ENCODE measurements around the gene HSD17B2. TPM values are rescaled to one million over a fixed set of nuclear protein-coding genes. Genes with fewer than 3 reads are reported as not detected.
A peak's percentile ranks its signal among the peaks of the same experiment; 100 is the strongest.

Gene HSD17B2
- total and polyA plus RNA-seq, 2 donors from 2014 or later = 0.79 to 1.8 TPM

- no peak for FAIRE-seq
- intact Hi-C loops (cut with DNase I) = no loop called here
Measured at GRCh38 chr16:82082097-82082496, 47.0 kb downstream of the HSD17B2 start.

GRCh38 chr16:82082543-82083244 lies 47.6 kb downstream of the HSD17B2 start:
- no peak for FAIRE-seq

More at GRCh38 chr16:82082097-82082496, 47.0 kb downstream of the HSD17B2 start:
- Histone ChIP-seq H3K4me3 (ENCODE audit: low read length in 3 of 3) (no peak overlapping the region), H3K9ac (ENCODE audit: low read length in 3 of 3) (no peak overlapping the region), H3K36me3 (ENCODE audit: control insufficient read depth in 2 of 3, insufficient read depth in 3 of 3, low read length in 3 of 3) (no peaks in the 10 kb centered on the region), H3K4me1 (ENCODE audit: control insufficient read depth in 2 of 3, insufficient read depth in 2 of 3, low read depth in 1 of 3, low read length in 3 of 3) (peaks cover 0 to 6% (median 2%) of the 10 kb centered on the region in 3 donors), H3K27ac (ENCODE audit: low read depth in 2 of 2, low read length in 2 of 2) (no peak overlapping the region), H3K9me3 (ENCODE audit: control insufficient read depth in 2 of 3, insufficient read depth in 1 of 3, low read length in 3 of 3) (peaks cover 0 to 4% (median 2%) of the 10 kb centered on the region in 3 donors), H3K27me3 (ENCODE audit: control insufficient read depth, insufficient read depth, low read length) (no peaks in the 10 kb centered on the region)
- DNase-seq = no peak
- TF ChIP-seq CTCF (IDR thresholded peaks at IDR 0.05; ENCODE audit: borderline replicate concordance, extremely low read depth, insufficient read depth) = no peak

GRCh38 chr16:82083710-82084353 lies 48.8 kb downstream of the HSD17B2 start:
- Histone ChIP-seq H3K4me3 (ENCODE audit: low read length in 3 of 3) (no peak overlapping the region), H3K9ac (ENCODE audit: low read length in 3 of 3) (peak overlapping the region in 1 of 3 donors; percentile 12), H3K36me3 (ENCODE audit: control insufficient read depth in 2 of 3, insufficient read depth in 3 of 3, low read length in 3 of 3) (no peaks in the 10 kb centered on the region), H3K9me3 (ENCODE audit: control insufficient read depth in 2 of 3, insufficient read depth in 1 of 3, low read length in 3 of 3) (no peaks in the 10 kb centered on the region), H3K4me1 (ENCODE audit: control insufficient read depth in 2 of 3, insufficient read depth in 2 of 3, low read depth in 1 of 3, low read length in 3 of 3) (peaks cover 0 to 6% (median 2%) of the 10 kb centered on the region in 3 donors), H3K27me3 (ENCODE audit: control insufficient read depth, insufficient read depth, low read length) (no peaks in the 10 kb centered on the region), H3K27ac (ENCODE audit: low read depth in 2 of 2, low read length in 2 of 2) (peak overlapping the region in 1 of 2 donors; percentile 65)
- TF ChIP-seq CTCF (IDR thresholded peaks at IDR 0.05; ENCODE audit: borderline replicate concordance, extremely low read depth, insufficient read depth) = no peak
- FAIRE-seq (no peak), DNase-seq (peak in 1 of 5 donors; percentile 13)
- intact Hi-C loops (cut with DNase I) = no loop called here

More at GRCh38 chr16:82082543-82083244, 47.6 kb downstream of the HSD17B2 start:
- H3K27me3 ChIP-seq (ENCODE audit: control insufficient read depth, insufficient read depth, low read length) = no peaks in the 10 kb centered on the region
- H3K9me3 ChIP-seq (ENCODE audit: control insufficient read depth in 2 of 3, insufficient read depth in 1 of 3, low read length in 3 of 3) = peaks cover 0 to 4% (median 2%) of the 10 kb centered on the region in 3 donors
- peaks cover 0 to 6% (median 2%) of the 10 kb centered on the region in 3 donors for H3K4me1 ChIP-seq (ENCODE audit: control insufficient read depth in 2 of 3, insufficient read depth in 2 of 3, low read depth in 1 of 3, low read length in 3 of 3)
- no peak overlapping the region for H3K4me3 ChIP-seq (ENCODE audit: low read length in 3 of 3)
- no peak for TF ChIP-seq CTCF (IDR thresholded peaks at IDR 0.05; ENCODE audit: borderline replicate concordance, extremely low read depth, insufficient read depth)
- DNase-seq = peak in 2 of 5 donors; percentile 5
- no peak overlapping the region for H3K9ac ChIP-seq (ENCODE audit: low read length in 3 of 3)
- no peaks in the 10 kb centered on the region for H3K36me3 ChIP-seq (ENCODE audit: control insufficient read depth in 2 of 3, insufficient read depth in 3 of 3, low read length in 3 of 3)
- no peak overlapping the region for H3K27ac ChIP-seq (ENCODE audit: low read depth in 2 of 2, low read length in 2 of 2)
- intact Hi-C loops (cut with DNase I) = no loop called here

Measured in kidney (tissue), 14 donors.